HG02852 (cell line): ENCODE data around the gene ULBP1.
"Not testable (repeated sequence)": the region's sequence is repeated elsewhere in the genome, so short reads cannot be mapped to it uniquely, and the experiment has no call there.

Experiments used
- ATAC-seq: cut with Tn5 transposase; IDR thresholded peaks from one replicate; pipeline ENCODE4 v1.9.1; 2021; ENCODE audit warnings: mild to moderate bottlenecking, moderate library complexity; ENCODE audit not compliant: unreplicated experiment

ULBP1 gene

DNA sequence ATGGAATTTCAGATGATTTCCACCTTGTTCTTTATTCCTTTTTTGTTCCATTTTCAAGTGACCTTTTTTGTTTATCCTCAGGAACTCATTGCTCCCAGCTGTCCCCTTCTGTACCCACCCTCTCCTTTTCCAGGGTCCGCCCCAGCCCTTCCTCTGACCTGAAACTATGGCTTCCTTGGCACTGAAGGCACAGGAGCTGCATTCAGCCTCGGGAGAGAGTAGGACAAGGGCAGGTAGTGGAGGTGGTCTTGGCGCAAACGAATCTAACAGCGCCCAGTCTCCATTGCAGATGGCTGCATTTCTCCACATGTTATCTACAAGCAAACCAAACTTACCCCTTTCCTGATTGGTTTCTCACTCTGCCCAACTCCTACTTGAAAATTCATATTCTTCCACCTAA lies 30.7 kb upstream of the ULBP1 start:
- no peak for ATAC-seq

DNA sequence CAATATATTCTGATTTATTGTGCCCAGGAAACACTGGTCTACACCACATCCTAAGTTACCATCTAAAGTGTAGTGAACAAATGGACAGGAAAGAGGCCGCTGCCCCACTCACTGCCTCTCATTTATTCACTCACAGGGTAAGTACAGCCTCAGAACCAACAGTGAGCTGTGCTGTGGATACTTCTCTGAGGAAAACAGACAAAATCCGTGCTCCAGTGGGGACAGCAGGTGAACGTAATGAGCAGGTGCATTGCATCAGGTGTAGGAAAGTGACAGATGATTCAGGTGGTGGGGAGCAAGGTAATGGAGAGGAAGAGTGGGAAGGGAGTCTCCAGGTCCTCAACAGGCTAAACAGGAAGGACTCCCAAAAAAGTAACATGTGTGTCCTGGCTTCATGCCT lies 30.3 kb upstream of the ULBP1 start:
- ATAC-seq = no peak

DNA sequence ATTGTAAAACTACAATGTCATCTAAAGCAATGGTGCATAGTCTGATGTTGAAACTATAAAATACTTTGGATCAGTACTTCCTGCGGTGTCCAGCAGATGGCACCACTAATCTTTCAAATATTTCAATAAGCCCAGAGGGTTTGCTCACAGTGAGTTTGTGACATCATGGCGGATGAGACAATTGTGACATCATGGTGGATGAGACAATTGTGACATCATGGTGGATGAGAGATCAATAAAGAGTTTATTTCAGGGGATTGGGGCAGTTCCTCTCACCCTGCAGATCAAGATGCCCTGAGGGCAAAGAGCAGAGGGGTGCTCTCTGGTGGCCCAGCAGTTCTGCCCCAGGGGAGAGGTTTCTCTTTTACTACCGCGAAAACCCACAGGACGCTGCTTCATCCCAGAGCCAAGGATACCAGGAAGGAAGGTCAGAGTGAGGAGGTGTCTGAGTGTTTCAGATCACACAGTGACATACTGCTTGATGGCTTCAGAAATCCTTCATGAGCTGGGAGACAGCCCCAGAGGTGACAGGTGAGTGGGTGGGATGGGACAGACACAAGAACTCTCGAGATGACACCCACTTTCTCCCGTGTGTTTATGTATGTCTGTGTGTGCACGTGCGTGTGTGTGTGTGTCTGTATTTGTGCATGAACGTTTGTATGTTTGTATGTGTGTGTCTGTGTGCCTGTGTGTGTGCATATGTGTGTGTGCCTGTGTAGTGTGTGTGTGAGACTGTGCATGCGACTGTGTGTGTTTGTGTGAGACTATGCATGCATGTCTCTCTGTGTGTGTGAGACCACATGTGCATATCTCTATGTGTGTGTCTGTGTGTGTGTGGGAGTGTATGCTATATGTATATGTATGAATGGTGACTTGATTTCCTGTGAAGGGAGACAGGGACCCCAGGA lies 29.2 kb upstream of the ULBP1 start:
- no peak for ATAC-seq

DNA sequence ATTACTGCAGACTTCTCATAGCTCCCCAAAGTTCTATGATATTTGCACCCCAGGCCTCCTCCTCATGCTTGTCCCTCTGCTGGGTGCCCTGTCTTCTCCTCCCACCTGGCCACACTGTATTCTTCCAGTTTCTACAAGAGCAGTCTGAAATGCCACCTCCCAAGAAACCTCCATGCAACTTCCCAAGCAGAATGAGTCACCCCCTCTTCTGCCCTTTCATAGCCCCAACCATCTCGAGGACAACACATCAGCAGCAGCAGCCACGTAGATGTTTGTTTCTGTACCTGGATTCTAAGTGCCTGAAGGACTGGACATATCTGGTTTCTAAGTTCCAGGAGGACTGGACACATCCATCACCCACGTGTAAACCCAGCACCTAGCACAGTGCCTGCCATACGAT lies 28.5 kb upstream of the ULBP1 start:
- no peak for ATAC-seq

DNA sequence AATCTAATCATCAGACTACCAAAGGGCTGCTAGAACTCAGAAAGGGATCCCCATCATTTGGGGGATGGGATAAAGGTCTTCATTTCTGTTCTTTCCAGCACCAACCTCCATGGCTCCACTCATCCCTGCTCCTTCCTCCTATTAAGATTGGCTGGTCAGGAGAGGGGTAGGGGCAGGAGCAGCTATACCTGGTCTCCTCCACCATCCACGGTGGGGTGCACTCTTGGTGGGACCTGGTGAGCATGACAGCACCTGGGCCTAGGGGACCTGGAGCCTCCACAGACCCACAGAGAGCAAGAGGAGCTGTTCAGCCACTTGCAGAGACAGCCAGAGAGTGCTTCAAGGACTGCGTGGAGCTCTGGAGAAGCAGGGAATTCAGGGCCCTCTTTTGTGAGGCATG lies 28.1 kb upstream of the ULBP1 start:
- no peak for ATAC-seq

DNA sequence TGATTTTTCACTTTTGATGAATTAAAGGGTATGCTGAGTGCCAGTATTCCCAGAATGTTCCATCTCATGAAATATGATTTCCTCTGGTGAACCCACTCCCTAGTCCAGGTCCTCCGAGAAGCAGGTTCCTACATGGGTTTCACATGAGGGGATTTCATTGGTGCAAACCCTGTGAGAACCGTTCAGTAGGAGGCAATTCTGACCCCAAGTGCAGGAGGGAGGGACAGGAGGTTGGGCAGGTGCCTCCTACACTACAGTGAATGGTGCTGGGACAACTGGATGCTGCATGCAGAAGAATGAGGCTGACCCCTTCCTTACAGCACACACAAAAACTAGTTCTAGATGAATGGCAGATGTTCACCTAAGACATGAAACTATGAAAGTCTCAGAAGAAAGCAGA lies 27.0 kb upstream of the ULBP1 start:
- ATAC-seq = no peak

DNA sequence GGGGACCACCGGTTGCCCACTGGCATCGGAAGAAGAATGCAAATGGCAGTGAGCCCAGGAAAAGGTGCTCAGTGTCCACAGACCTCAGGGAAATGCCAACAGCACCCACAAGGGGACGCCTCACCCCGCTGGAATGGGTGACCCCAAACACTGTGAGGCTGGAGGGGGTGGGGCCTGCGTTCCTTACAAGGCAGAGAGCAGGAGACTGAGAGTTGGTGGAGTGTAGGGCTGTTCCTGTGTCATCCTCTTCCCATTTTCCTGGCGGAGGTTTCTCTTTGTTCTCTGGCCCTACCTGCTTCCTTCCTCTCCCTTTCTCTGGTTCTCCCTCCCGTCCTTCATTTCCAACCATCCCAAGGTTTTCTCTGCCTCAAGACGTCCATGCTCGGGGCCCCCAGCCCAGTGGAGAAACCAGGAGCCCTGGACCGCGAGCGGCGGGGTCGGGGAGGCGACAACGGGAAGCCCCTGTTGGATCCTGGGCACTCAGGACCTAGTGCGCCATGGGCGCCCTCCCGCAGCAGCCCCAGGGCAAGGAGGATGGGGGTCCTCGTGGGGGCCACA lies 25.7 kb upstream of the ULBP1 start:
- not testable (repeated sequence) for ATAC-seq

DNA sequence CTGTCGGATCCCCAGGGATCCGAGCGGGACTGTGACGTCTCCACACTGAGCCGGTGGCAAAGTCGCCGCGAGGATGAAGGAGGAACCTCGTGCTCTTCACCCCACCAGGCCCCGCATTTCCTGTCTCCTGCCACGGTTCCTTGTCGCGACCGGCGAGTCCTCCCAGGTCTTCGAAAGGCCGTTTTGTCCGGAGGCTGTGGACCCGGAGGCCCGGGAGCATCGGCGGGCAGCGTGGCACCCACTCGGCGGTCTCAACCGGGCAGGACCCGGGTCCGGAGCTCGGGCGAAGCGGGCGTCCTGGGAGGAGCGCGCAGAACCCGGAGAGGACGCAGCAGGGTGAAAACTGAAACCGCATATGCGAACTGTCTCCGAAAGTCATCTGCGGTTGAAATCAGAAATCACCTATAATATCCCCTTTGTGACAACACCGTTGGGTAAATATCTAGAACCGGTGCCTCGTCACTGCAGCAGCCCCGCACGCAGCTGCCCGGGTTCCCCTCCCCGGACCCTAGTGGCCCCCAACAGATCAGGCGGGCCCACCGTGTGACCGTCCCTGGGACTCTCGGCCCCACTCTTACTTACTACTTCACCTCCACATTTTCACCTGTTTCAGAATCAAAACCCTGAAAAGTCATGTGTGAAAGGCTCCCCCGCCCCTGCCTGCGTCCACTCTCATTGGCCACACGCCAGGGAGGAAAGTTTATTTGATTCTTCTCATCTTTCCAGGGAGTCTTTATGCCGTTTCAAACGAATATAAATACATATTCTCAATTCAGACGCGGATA lies 25.0 kb upstream of the ULBP1 start:
- ATAC-seq = peak; percentile 78

DNA sequence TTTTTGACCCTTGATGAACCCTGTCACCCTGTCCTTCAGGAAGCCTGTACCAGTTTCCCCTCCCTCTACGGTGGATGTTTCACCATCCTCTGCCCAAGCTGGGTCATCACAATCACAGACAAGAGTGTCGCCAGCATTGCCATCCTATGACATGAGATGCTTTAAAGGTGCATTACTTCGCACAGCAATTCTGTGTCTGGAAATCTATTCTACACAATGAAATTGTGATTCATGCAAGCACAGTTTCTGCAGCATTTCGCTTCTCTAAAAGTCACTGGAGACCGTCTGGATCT lies 24.4 kb upstream of the ULBP1 start:
- ATAC-seq = no peak

DNA sequence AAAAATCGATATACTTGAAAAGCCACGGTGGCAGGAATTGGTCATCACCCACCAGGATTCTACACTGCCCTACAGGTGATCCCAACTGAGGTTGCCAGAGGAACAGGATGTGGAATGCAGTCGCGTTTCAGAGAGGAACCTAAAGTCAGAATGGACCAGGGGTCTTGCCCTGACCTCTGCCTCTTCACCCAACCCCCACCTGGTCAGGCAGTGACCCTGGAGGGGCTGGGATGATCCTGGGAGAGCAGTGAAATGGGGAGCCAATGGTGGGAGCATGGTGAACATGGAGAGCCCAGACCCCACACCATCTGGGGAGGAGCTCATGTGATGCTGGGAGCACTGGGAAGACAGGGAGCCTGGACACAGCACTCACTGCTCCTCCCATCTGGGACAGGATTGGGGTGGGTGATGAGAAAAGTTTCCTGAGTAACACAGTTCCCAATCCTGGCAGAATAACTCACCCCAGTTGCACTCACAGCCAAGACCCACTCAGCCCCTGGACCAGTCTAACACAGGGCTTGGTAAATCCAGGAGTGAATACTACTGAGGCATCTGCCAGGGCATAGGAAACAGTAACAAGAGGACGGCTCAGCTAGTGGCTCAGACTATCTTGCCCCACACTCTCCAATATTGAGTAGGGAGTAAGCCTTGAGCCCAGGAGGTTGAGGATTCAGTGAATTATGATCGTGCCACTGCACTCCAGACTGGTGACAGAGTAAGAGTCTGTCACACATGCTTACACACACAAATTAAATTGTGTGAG lies 23.7 kb upstream of the ULBP1 start:
- ATAC-seq = no peak

DNA sequence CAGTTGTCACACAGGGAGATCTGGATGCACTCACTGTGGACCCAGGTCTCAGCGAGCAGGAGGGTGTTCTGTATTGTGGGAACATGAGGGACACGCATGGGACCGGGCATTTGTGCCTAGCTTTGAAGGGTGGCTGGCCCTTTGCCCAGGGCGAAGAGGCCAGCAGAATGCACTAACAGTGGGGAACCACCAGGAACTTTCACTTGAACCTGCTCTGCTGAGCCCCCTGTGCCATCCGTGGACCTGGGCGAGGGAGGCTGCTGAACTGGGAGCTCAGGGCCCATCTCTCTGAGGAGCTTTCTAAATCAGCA lies 23.1 kb upstream of the ULBP1 start:
- ATAC-seq = no peak

DNA sequence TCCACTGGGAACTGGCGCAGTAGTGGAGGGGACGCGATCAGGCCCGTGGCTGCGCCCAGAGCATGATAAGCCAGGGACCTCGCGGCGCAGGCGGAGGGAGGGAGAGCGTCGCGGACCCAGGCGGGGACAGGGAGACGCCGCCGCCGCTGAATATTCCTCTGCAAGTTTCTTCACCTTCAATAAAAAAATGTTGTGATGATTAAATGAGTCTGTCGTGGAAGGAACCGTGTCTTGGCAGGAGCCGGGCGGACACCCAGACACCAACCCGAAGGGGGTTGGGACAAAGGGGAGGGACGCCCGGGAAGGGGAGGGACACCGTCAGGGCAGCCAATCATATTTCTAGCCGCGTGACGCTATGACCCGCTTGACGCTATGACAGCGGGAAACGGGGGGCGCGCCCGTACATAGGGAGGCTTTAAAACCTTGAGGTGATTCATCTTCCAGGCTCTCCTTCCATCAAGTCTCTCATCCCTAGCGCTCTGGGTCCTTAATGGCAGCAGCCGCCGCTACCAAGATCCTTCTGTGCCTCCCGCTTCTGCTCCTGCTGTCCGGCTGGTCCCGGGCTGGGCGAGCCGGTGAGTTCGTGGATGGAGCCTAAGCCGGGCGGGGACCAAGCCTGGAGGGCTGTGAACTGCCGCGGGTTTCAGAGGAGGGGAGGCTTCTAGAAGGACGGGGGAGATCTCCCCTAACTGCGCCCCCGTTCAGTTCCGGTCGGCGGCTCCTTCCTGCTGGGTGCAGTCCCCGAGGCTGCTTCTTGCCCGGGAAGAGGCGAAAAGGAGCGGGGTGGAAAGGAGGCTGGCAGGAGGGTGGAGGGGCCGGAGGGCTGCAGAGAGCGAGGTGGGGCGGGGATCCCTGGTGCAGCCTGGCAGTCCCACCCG lies 21.9 kb upstream of the ULBP1 start, which contains the start of gene ULBP2:
Gene ULBP2, plus strand, starts transcription at position 432 of the 878 bp plus-strand sequence. Its CDS starts 59 bp downstream, at position 491.
- ATAC-seq = peak; percentile 38

DNA sequence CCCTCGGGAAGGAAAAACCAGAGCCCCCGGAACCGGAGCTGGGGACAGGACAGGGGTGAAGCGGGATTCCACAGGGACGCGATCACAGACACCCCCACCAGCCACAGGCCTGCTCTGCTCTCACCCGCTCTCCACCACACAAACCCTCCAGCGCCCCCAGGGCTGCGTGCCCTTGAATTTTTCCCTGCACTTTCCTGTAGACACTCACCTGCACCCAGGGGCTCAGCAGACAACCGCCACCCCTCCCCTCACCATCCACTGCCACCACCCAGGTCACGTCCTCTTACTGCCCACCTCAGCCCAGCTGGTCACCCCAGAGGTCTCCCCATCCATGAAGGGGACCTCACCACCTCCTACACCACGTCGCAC lies 21.3 kb upstream of the ULBP1 start:
- no peak for ATAC-seq

DNA sequence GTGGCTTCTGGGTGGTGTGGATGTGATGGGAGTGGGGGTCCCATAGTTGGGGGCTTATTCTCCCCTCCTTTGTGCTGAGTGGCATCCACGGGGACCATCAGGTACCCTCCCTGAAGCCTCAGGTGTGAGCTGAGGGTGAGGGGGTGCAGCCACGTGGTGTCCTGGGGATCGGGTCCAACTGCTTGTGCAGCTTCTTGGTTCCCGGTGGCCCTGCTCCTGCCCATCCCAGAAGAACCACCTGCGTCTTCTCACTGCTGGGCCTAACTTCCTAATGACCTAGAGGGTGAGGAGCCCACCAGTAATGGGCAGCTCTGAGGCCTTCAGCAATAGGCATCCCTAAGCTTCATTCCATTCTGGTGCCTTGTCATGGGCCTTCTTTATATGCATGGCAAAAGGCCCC lies 20.4 kb upstream of the ULBP1 start:
- not testable (repeated sequence) for ATAC-seq

DNA sequence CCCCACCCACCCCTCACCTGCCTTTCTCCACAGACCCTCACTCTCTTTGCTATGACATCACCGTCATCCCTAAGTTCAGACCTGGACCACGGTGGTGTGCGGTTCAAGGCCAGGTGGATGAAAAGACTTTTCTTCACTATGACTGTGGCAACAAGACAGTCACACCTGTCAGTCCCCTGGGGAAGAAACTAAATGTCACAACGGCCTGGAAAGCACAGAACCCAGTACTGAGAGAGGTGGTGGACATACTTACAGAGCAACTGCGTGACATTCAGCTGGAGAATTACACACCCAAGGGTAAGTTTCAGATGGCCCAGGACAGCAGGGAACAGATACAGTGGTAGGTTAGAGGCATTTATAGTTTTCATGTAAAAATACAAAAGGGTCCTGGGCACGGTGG lies 18.5 kb upstream of the ULBP1 start:
- ATAC-seq = not testable (repeated sequence)

DNA sequence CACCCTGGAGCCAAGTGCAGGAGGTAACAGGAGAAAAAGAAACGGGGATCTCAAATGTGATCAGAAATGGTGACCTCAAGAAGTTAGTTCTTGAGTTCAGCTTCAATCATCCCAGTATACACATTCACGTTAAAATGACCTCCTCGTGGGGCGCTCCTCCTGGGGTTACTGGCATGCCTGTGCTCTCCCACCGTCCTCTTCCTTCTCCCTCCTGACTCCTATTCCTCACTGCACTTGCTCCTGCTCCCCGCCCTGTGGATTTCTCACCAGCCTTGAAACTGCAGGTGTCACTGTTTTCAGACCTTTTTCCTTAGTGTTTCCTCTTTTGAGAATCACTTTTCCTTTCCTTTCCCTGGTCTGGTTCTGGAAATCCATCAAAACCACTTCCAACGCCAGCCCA lies 17.1 kb upstream of the ULBP1 start:
- ATAC-seq = not testable (repeated sequence)

DNA sequence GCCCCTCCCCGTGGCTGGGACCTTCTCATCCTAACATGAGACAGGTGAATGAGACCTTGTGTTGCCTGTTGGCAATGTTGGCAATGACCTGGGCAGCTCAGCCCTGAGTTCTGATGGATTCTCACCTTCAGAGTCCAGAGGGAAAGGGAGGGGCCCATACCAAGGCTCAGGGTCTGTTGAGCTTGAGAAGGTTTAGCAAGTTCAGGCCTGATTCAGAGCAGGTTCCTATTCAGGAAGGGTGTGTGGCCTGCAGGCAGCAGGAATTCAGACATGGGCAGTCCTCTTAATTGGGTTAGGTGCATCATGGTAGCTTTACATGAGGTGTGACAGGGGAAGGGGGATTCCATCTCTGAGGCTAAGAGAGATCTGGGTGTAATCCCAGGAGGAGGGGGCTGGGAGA lies 16.2 kb upstream of the ULBP1 start:
- not testable (repeated sequence) for ATAC-seq

DNA sequence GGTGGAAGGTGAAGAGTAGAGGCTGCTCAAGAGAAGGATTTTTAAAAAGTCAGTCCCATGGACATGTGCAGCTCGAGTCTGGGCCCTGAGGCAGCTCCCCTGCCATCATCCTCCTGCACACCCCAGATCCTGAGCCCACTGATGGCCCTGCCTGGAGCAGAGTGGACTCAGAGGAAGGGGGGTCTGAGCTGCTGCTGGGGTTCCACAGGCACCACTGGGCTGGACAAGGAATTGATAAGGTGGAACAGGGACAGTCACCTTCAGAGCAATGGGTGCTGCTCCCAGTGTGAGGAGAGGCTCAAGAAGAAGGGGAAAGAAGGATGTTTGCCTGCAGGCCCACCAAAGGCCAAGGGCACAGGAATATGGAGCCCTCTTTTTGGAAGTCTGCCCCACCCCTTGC lies 15.7 kb upstream of the ULBP1 start:
- ATAC-seq = no peak

DNA sequence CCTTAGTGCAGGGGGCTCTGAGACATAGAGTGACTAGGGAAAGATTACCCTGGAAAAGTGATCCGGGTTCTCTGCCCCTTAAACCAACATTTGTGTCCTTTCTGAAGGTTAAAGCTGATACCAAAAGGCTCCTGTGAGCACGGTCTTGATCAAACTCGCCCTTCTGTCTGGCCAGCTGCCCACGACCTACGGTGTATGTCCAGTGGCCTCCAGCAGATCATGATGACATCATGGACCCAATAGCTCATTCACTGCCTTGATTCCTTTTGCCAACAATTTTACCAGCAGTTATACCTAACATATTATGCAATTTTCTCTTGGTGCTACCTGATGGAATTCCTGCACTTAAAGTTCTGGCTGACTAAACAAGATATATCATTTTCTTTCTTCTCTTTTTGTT lies 15.1 kb upstream of the ULBP1 start:
- no peak for ATAC-seq

DNA sequence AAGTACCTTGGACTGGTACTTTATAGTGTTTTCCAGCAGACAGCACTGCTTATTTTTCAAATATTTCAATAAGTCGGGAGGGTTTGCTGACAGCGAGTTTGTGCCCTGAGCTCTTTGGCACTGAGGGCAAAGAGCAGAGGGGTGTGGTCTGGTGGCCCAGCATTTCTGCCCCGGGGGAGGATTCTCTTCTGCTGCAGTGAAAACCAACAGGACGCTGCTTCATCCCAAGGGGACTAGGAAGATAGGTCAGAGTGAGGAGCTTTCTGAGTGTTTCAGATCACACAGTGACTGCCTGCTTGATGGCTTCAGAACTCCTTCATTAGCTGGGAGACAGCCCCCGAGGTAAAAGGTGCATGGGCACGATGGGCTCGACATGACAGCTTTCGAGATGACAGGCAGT lies 13.3 kb upstream of the ULBP1 start:
- ATAC-seq = no peak
